H1 (cell line): Measurements from ENCODE around the gene PRF1. TPM values are rescaled to one million over a fixed set of nuclear protein-coding genes. Genes with fewer than 3 reads are reported as not detected.

Experiments used
- CTCF ChIA-PET: fragments of 300-600 bp; sonication (Branson Sonifier 250); formaldehyde crosslinking; loops from one replicate; lab custom pipeline; 2021; ENCODE audit not compliant: partially characterized antibody; lab: Charles Lee
- POLR2A ChIA-PET: fragments of 300-600 bp; sonication (Branson Sonifier 250); formaldehyde crosslinking; loops from one replicate; lab custom pipeline; 2021; ENCODE audit warnings: inconsistent platforms; ENCODE audit not compliant: partially characterized antibody; lab: Charles Lee
- DNase-seq, 2 experiments: peaks; one replicate each; pipeline versions ENCODE4 v3.0.0 to v3.0.0-alpha.2; 2010 to 2022; ENCODE audit warnings: low spot score in 2 of 2, low read depth in 1 of 2, mixed read lengths in 1 of 2
- FAIRE-seq: peaks from 2 replicates; lab custom pipeline; 2011; peaks lifted over from hg19 to GRCh38; lab: Jason Lieb, UNC
- H2AFZ ChIP-seq: 2 replicates; pipeline ENCODE4 v1.8.1; 2012; ENCODE audit warnings: low read length, inconsistent platforms
- H2AK5ac ChIP-seq: 2 replicates; pipeline ENCODE4 v1.6.1; 2013; ENCODE audit warnings: low read depth, low read length
- H2BK120ac ChIP-seq: replicated peaks from 2 replicates; pipeline ENCODE3; 2013; ENCODE audit warnings: low read depth, low read length, inconsistent platforms
- H2BK12ac ChIP-seq: 2 replicates; pipeline ENCODE4 v1.6.1; 2013; ENCODE audit warnings: low read depth, low read length
- H2BK15ac ChIP-seq: 2 replicates; pipeline ENCODE4 v1.6.1; 2013; ENCODE audit warnings: low read length
- H2BK20ac ChIP-seq: 2 replicates; pipeline ENCODE4 v1.6.1; 2013; ENCODE audit warnings: low read length
- H2BK5ac ChIP-seq: 2 replicates; pipeline ENCODE4 v1.6.1; 2013; ENCODE audit warnings: low read depth, low read length
- H3K14ac ChIP-seq: 2 replicates; pipeline ENCODE4 v1.6.1; 2013; ENCODE audit warnings: inconsistent platforms; ENCODE audit not compliant: insufficient read length
- H3K18ac ChIP-seq: 2 replicates; pipeline ENCODE4 v1.6.1; 2013; ENCODE audit warnings: low read length; ENCODE audit errors: extremely low read depth
- H3K23ac ChIP-seq: 2 replicates; pipeline ENCODE4 v1.6.1; 2013; ENCODE audit warnings: inconsistent platforms; ENCODE audit not compliant: insufficient read length
- H3K23me2 ChIP-seq: 2 replicates; pipeline ENCODE4 v1.6.1; 2013; ENCODE audit warnings: low read depth, low read length
- H3K27ac ChIP-seq: 2 replicates; pipeline ENCODE4 v1.6.1; 2011; ENCODE audit warnings: low read depth, low read length, inconsistent platforms
- H3K27me3 ChIP-seq, 4 experiments: replicated peaks in 1 of 4; 1 replicate in 1 of 4; 2 replicates in 3 of 4; pipeline versions ENCODE4 v1.6.1 to v1.8.1; 2011 to 2013; ENCODE audit warnings: low read length in 3 of 4, mild to moderate bottlenecking in 3 of 4, inconsistent platforms in 2 of 4, mixed read lengths in 2 of 4, moderate library complexity in 1 of 4; ENCODE audit not compliant: control insufficient read depth in 3 of 4, insufficient read depth in 3 of 4; ENCODE audit errors: extremely low read depth in 1 of 4
- H3K36me3 ChIP-seq, 4 experiments: 2 replicates each; pipeline versions ENCODE4 v1.6.1 to v1.8.1; 2011 to 2013; ENCODE audit warnings: mild to moderate bottlenecking in 4 of 4, low read length in 3 of 4, moderate library complexity in 2 of 4, control low read depth in 1 of 4, inconsistent platforms in 1 of 4; ENCODE audit not compliant: insufficient read depth in 4 of 4, control insufficient read depth in 2 of 4
- H3K4ac ChIP-seq: replicated peaks from 2 replicates; pipeline ENCODE3; 2013; ENCODE audit warnings: low read length, low read depth, mixed read lengths, inconsistent platforms; ENCODE audit not compliant: insufficient read length
- H3K4me1 ChIP-seq, 4 experiments: replicated peaks in 1 of 4; 1 replicate in 1 of 4; 2 replicates in 3 of 4; pipeline versions ENCODE4 v1.6.1 to v1.8.1; 2011 to 2013; ENCODE audit warnings: low read length in 3 of 4, inconsistent platforms in 2 of 4, mixed read lengths in 1 of 4; ENCODE audit not compliant: insufficient read depth in 4 of 4, control insufficient read depth in 3 of 4
- H3K4me2 ChIP-seq, 2 experiments: 2 replicates each; pipeline versions ENCODE4 v1.6.1 to v1.8.1; 2011 to 2013; ENCODE audit warnings: low read depth in 2 of 2, low read length in 2 of 2, control low read depth in 1 of 2, inconsistent platforms in 1 of 2, mild to moderate bottlenecking in 1 of 2; ENCODE audit not compliant: insufficient read depth in 1 of 2
- H3K4me3 ChIP-seq, 4 experiments: fragments of 200-600, 300-600 bp in 1 of 4; sonication (generic), shearing (Covaris generic), sonication (Bioruptor Twin) in 1 of 4; 2 replicates each; pipeline versions ENCODE4 v1.5.1 to v1.8.1; 2011 to 2016; ENCODE audit warnings: low read length in 4 of 4, low read depth in 3 of 4, control low read depth in 2 of 4, inconsistent platforms in 2 of 4, mild to moderate bottlenecking in 2 of 4, mixed read lengths in 1 of 4, moderate library complexity in 1 of 4; ENCODE audit not compliant: insufficient read depth in 2 of 4; ENCODE audit errors: extremely low read depth in 1 of 4
- H3K56ac ChIP-seq: replicated peaks from 2 replicates; pipeline ENCODE3; 2013; ENCODE audit warnings: low read depth, mild to moderate bottlenecking, mixed read lengths, low read length, inconsistent platforms; ENCODE audit not compliant: insufficient read length
- H3K79me1 ChIP-seq: 2 replicates; pipeline ENCODE4 v1.6.1; 2013; ENCODE audit warnings: low read depth, low read length, control low read depth
- H3K79me2 ChIP-seq, 2 experiments: 2 replicates each; pipeline versions ENCODE4 v1.6.1 to v1.8.1; 2012 to 2013; ENCODE audit warnings: low read length in 2 of 2, mild to moderate bottlenecking in 2 of 2, inconsistent platforms in 1 of 2; ENCODE audit not compliant: insufficient read depth in 2 of 2, control insufficient read depth in 1 of 2
- H3K9ac ChIP-seq, 4 experiments: replicated peaks in 1 of 4; 1 replicate in 1 of 4; 2 replicates in 3 of 4; pipeline versions ENCODE4 v1.6.1 to v1.8.1; 2011 to 2013; ENCODE audit warnings: low read depth in 3 of 4, low read length in 3 of 4, control low read depth in 2 of 4, mild to moderate bottlenecking in 2 of 4, moderate library complexity in 2 of 4, inconsistent platforms in 1 of 4; ENCODE audit errors: extremely low read depth in 1 of 4
- H3K9me3 ChIP-seq, 2 experiments: 2 replicates each; pipeline versions ENCODE4 v1.6.1 to v1.8.1; 2012 to 2013; ENCODE audit warnings: mild to moderate bottlenecking in 2 of 2, moderate library complexity in 2 of 2, control low read depth in 1 of 2, inconsistent platforms in 1 of 2, low read depth in 1 of 2, low read length in 1 of 2, mixed read lengths in 1 of 2; ENCODE audit not compliant: insufficient read depth in 2 of 2
- H4K20me1 ChIP-seq, 2 experiments: replicated peaks in 1 of 2; 2 replicates each; pipeline versions ENCODE3 to v1.8.1; 2011 to 2013; ENCODE audit warnings: inconsistent platforms in 2 of 2, low read length in 2 of 2, mild to moderate bottlenecking in 1 of 2; ENCODE audit not compliant: insufficient read depth in 2 of 2, control insufficient read depth in 1 of 2
- H4K5ac ChIP-seq: 2 replicates; pipeline ENCODE4 v1.6.1; 2013; ENCODE audit warnings: low read length, low read depth, mixed read lengths, inconsistent platforms; ENCODE audit not compliant: insufficient read length
- H4K8ac ChIP-seq: 2 replicates; pipeline ENCODE4 v1.8.0; 2013; ENCODE audit warnings: mild to moderate bottlenecking, moderate library complexity, low read length, inconsistent platforms; ENCODE audit not compliant: insufficient read depth; ENCODE audit errors: extremely low read depth
- H4K91ac ChIP-seq: replicated peaks from 2 replicates; pipeline ENCODE3; 2013; ENCODE audit warnings: low read length, mixed read lengths, inconsistent platforms; ENCODE audit not compliant: insufficient read length
- ATF3 ChIP-seq: IDR thresholded peaks from 2 replicates; pipeline ENCODE4 v1.6.1; 2011; ENCODE audit warnings: low read depth, mild to moderate bottlenecking, low read length; ENCODE audit not compliant: insufficient read depth
- CHD2 ChIP-seq: IDR thresholded peaks from 2 replicates; pipeline ENCODE4 v1.6.1; 2012; ENCODE audit warnings: low read length, improper control_type of control experiment
- JUN ChIP-seq: IDR thresholded peaks from 2 replicates; pipeline ENCODE4 v1.6.1; 2011; ENCODE audit warnings: low read depth, mild to moderate bottlenecking, improper control_type of control experiment, low read length
- NANOG ChIP-seq: IDR thresholded peaks from 2 replicates; pipeline ENCODE4 v1.6.1; 2011; ENCODE audit warnings: low read length, low read depth, mild to moderate bottlenecking, inconsistent platforms; ENCODE audit not compliant: insufficient read depth, poor library complexity, severe bottlenecking
- SIX5 ChIP-seq: IDR thresholded peaks from 2 replicates; pipeline ENCODE4 v1.6.1; 2011; ENCODE audit warnings: mild to moderate bottlenecking, low read depth, low read length
- SP1 ChIP-seq: IDR thresholded peaks from 2 replicates; pipeline ENCODE4 v1.6.1; 2011; ENCODE audit warnings: low read depth, low read length
- SP2 ChIP-seq: IDR thresholded peaks from 2 replicates; pipeline ENCODE4 v1.6.1; 2012; ENCODE audit warnings: mild to moderate bottlenecking, low read length, inconsistent platforms
- SUZ12 ChIP-seq: fragments of 200-600 bp; sonication (generic); IDR thresholded peaks from 2 replicates; pipeline ENCODE4 v1.6.1; 2012; ENCODE audit warnings: mild to moderate bottlenecking, inconsistent platforms, low read length, moderate library complexity, mixed read lengths
- USF2 ChIP-seq: IDR thresholded peaks from 2 replicates; pipeline ENCODE4 v1.6.1; 2011; ENCODE audit warnings: low read length, improper control_type of control experiment
- ZNF274 ChIP-seq: IDR thresholded peaks from 2 replicates; pipeline ENCODE4 v1.7.0; 2012; ENCODE audit warnings: low read length, borderline replicate concordance; ENCODE audit errors: extremely low read depth
- WGBS, 2 experiments: shearing (Covaris generic) in 1 of 2; methylation state at CpG; one replicate each; pipeline versions ENCODE4 v1.1.6 to v1.1.7; 2013 to 2015; ENCODE audit warnings: low lambda C conversion rate in 2 of 2, mixed read lengths in 2 of 2, inconsistent platforms in 1 of 2, low coverage in 1 of 2, missing lambda C conversion rate in 1 of 2; ENCODE audit not compliant: insufficient replicate concordance in 2 of 2, insufficient coverage in 1 of 2, insufficient read length in 1 of 2; ENCODE audit errors: extremely low coverage in 1 of 2, missing lambda C conversion rate in 1 of 2; 5-methylcytosine and 5-hydroxymethylcytosine counted together
- polyA plus RNA-seq, 7 experiments: library from polyadenylated mRNA; depleted of rRNA in 3 of 7; stranded (reverse) in 5 of 7; unstranded in 2 of 7; fragments of >200 nt in 5 of 7; fragments of 200-250 nt in 2 of 7; gene quantifications; 1 replicate in 5 of 7; 2 replicates in 1 of 7; 4 replicates in 1 of 7; pipeline versions ENCODE4 v1.2.1 to v1.2.3, GENCODE V29; 2011 to 2013; ENCODE audit warnings: missing spikeins in 2 of 7, mixed read lengths in 2 of 7
- total RNA-seq: library from RNA; stranded (reverse); fragmentation: NEBNext Ultra II Directional; extraction: Animal tissue kit (Norgen Biotek cat#: 25700); gene quantifications from 2 replicates; pipeline ENCODE4 v1.2.1, GENCODE V29; 2021

Gene PRF1
- total and polyA plus RNA-seq, 2 of the 8 experiments (the other 6 are each of a cell fraction or from before 2014, with no cell fraction given): 0.15 TPM; not detected in 1

GRCh38 chr10:70565556-70566514 is 36.7 kb downstream of the PRF1 start:
- FAIRE-seq (no peak), DNase-seq (no peak)
- no peak overlapping the region for H2BK15ac ChIP-seq
- H3K23ac ChIP-seq: no peak overlapping the region
- H3K56ac ChIP-seq: no peak overlapping the region
- TF ChIP-seq SUZ12 (no peak), NANOG (no peak), ATF3 (no peak), SP2 (no peak), ZNF274 (no peak), USF2 (no peak), CHD2 (no peak), SP1 (no peak), JUN (no peak), SIX5 (no peak)
- H2AK5ac ChIP-seq: no peak overlapping the region
- no peak overlapping the region for H3K9ac ChIP-seq
- no peak overlapping the region for H3K14ac ChIP-seq
- H3K79me2 ChIP-seq: no peaks in the 10 kb centered on the region
- WGBS, 2 experiments: 85% methylated on average over 17 of the region's 18 CpGs; no CpG with 5 or more reads in 1 of the 2 experiments
- H3K36me3 ChIP-seq: no peaks in the 10 kb centered on the region; a peak in 1 of 8 replicates
- H4K5ac ChIP-seq: no peak overlapping the region
- H2BK5ac ChIP-seq: no peak overlapping the region; the same call in 1 of the 2 replicates
- H2BK120ac ChIP-seq: no peak overlapping the region
- H4K8ac ChIP-seq: no peak overlapping the region
- ChIA-PET CTCF (interaction anchor here (1.4 to 3.1 kb wide), 4 partner anchors 16 to 338 kb away, joined by 5 to 8 read pairs (median 6); no protein-coding TSS in a partner anchor), POLR2A (interaction anchor here (0.7 kb wide), 1 partner anchor 130 kb away, joined by 3 read pairs; no protein-coding TSS in a partner anchor)
- H3K4me1 ChIP-seq: no peaks in the 10 kb centered on the region
- no peak overlapping the region for H2BK20ac ChIP-seq
- no peak overlapping the region for H2BK12ac ChIP-seq
- no peaks in the 10 kb centered on the region for H3K9me3 ChIP-seq
- H2AFZ ChIP-seq: no peak overlapping the region
- H3K79me1 ChIP-seq: no peaks in the 10 kb centered on the region
- no peak overlapping the region for H3K4ac ChIP-seq
- no peak overlapping the region for H4K91ac ChIP-seq
- H4K20me1 ChIP-seq: peaks cover 2 to 8% of the 10 kb centered on the region in 2 experiments
- no peak overlapping the region for H3K18ac ChIP-seq
- no peak overlapping the region for H3K4me3 ChIP-seq
- no peak overlapping the region for H3K4me2 ChIP-seq
- H3K27ac ChIP-seq: no peak overlapping the region
- no peaks in the 10 kb centered on the region for H3K27me3 ChIP-seq
- H3K23me2 ChIP-seq: no peaks in the 10 kb centered on the region
